GM12891 (cell line): ENCODE measurements around the gene MUC6.

Source experiments
- DNase-seq: peaks from one replicate; pipeline ENCODE4 v3.0.0; 2011; ENCODE audit warnings: low spot score; ENCODE audit not compliant: insufficient read length
- FAIRE-seq: peaks from 2 replicates; lab custom pipeline; 2011; peaks lifted over from hg19 to GRCh38; lab: Jason Lieb, UNC
- PAX5 ChIP-seq: IDR thresholded peaks from 2 replicates; pipeline ENCODE4 v1.6.1; 2011; ENCODE audit warnings: low read length, moderate library complexity, mild to moderate bottlenecking; ENCODE audit not compliant: insufficient read depth, severe bottlenecking
- POLR2A ChIP-seq: IDR thresholded peaks from 2 replicates; pipeline ENCODE4 v1.6.1; 2011; ENCODE audit warnings: low read depth, low read length, control low read depth
- POLR2AphosphoS5 ChIP-seq: IDR thresholded peaks from 2 replicates; pipeline ENCODE4 v1.6.1; 2011; ENCODE audit warnings: low read depth, low read length, control low read depth
- POU2F2 ChIP-seq: IDR thresholded peaks from 2 replicates; pipeline ENCODE4 v1.6.1; 2011; ENCODE audit warnings: low read depth, mild to moderate bottlenecking, control low read depth, low read length, moderate library complexity
- SPI1 ChIP-seq: IDR thresholded peaks from 2 replicates; pipeline ENCODE4 v1.6.1; 2011; ENCODE audit warnings: low read depth, low read length, control low read depth
- TAF1 ChIP-seq: IDR thresholded peaks from 2 replicates; pipeline ENCODE4 v1.6.1; 2011; ENCODE audit warnings: low read depth, low read length, control low read depth

Gene MUC6

GRCh38 chr11:1047595-1048156 is 11.2 kb upstream of the MUC6 start:
- DNase-seq (no peak), FAIRE-seq (no peak)
- TF ChIP-seq TAF1 (no peak), POLR2AphosphoS5 (no peak), POLR2A (no peak), SPI1 (no peak), POU2F2 (no peak), PAX5 (no peak)

GRCh38 chr11:1044160-1044559 is 7.6 kb upstream of the MUC6 start:
- FAIRE-seq (no peak), DNase-seq (no peak)
- no peak for TF ChIP-seq TAF1
- no peak for TF ChIP-seq POLR2A
- no peak for TF ChIP-seq PAX5
- TF ChIP-seq POLR2AphosphoS5 = no peak
- TF ChIP-seq POU2F2 = no peak
- no peak for TF ChIP-seq SPI1

GRCh38 chr11:1043563-1044096 is 7.1 kb upstream of the MUC6 start:
- no peak for TF ChIP-seq PAX5
- TF ChIP-seq POU2F2 = no peak
- TF ChIP-seq POLR2A = no peak
- no peak for TF ChIP-seq TAF1
- DNase-seq (no peak), FAIRE-seq (no peak)

- TF ChIP-seq PAX5 (no peak), TAF1 (no peak), POLR2A (no peak), POU2F2 (no peak), POLR2AphosphoS5 (no peak), SPI1 (no peak)
- DNase-seq = no peak
- no peak for FAIRE-seq
Measured at GRCh38 chr11:1042626-1043562, 6.4 kb upstream of the MUC6 start.

- TF ChIP-seq PAX5 = no peak
- no peak for TF ChIP-seq POLR2A
- TF ChIP-seq POLR2AphosphoS5 = no peak
- TF ChIP-seq TAF1 = no peak
- TF ChIP-seq POU2F2 = no peak
- TF ChIP-seq SPI1 = no peak
- DNase-seq = no peak
- no peak for FAIRE-seq
Measured at GRCh38 chr11:1041936-1042608, 5.6 kb upstream of the MUC6 start.

GRCh38 chr11:1041471-1041870 is 5.0 kb upstream of the MUC6 start:
- DNase-seq = no peak
- no peak for TF ChIP-seq TAF1
- TF ChIP-seq PAX5 = no peak
- TF ChIP-seq POLR2AphosphoS5 = no peak
- no peak for TF ChIP-seq POLR2A
- no peak for TF ChIP-seq POU2F2
- no peak for TF ChIP-seq SPI1
- no peak for FAIRE-seq

GRCh38 chr11:1041149-1041467 is 4.6 kb upstream of the MUC6 start:
- FAIRE-seq (no peak), DNase-seq (no peak)
- TF ChIP-seq POLR2AphosphoS5 (no peak), PAX5 (no peak), SPI1 (no peak), POLR2A (no peak), POU2F2 (no peak), TAF1 (no peak)

- FAIRE-seq (no peak), DNase-seq (no peak)
- TF ChIP-seq PAX5 (no peak), SPI1 (no peak), POLR2AphosphoS5 (no peak), TAF1 (no peak), POU2F2 (no peak)
Measured at GRCh38 chr11:1040428-1041148, 4.1 kb upstream of the MUC6 start.
